GM12874 (cell line): Measurements from ENCODE around the gene MLLT1.

Source experiments
- CTCF ChIP-seq: IDR thresholded peaks from 2 replicates; pipeline ENCODE4 v1.5.1; 2011; ENCODE audit warnings: low read depth, mild to moderate bottlenecking, control low read depth, low read length, moderate library complexity; ENCODE audit not compliant: insufficient read depth

MLLT1 gene

GRCh38 chr19:6233056-6233826, 46.5 kb downstream of the MLLT1 start:
- no peak for TF ChIP-seq CTCF

- no peak for TF ChIP-seq CTCF
Observed at GRCh38 chr19:6232601-6233055, 47.1 kb downstream of the MLLT1 start.

DNA sequence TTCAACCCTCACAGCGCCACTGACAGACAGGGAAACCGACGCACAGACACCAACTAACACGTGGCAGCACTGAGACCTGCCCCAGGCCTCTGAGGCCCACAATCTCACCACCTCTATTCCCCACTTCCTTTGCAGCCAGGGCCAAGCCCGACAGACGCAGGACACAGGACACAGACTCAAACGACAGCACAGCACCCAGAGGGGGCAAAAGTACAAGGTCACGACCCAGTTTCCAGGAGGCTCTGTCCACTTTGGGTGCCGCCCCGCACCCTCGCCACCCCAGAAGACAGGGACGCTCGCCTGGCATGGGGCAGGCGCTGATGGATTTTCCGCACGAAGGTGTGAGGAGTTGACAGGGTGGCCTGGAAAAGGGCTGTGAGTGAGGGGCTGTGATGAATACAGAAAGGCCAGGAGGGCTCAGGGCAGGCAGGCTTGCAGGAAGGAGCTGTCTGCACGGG, 48.8 kb downstream of the MLLT1 start:
- no peak for TF ChIP-seq CTCF

DNA sequence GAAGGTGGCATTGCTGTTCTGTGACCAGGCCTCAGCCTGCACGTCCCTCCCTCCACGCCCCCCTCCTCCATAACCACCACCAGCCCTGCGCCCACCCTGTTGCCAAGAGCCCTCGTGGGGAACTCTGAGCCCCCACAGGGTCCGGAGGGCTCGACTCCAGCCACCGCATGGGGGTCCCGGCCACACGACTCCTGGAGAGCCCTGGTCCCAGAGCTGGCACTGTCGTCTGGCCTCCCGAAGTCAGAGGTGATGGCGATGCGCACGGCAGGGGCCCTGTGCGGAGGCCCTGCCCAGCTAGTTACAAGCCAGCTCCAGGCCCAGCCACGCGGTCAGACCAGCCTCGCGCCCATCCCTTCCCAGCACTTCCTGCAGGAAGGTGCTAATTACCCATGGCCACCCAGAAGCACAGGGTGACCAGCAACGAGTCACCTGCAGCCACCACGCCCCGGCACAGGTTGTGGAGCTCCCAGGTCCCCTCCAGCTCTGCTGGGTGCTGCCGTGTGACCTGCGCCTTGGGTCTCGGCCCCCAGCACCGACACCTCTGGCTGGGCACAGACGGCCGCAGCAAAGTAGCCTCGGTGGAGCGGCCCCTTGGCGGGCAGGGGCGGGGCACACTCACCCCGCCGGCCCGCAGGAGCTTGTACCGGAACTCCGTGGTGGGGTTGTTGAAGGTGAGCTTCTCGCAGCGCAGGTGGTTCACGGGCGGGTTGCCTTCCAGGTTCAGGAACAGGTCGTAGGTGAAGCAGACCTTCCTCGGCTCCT, 49.6 kb downstream of the MLLT1 start:
- no peak for TF ChIP-seq CTCF

DNA sequence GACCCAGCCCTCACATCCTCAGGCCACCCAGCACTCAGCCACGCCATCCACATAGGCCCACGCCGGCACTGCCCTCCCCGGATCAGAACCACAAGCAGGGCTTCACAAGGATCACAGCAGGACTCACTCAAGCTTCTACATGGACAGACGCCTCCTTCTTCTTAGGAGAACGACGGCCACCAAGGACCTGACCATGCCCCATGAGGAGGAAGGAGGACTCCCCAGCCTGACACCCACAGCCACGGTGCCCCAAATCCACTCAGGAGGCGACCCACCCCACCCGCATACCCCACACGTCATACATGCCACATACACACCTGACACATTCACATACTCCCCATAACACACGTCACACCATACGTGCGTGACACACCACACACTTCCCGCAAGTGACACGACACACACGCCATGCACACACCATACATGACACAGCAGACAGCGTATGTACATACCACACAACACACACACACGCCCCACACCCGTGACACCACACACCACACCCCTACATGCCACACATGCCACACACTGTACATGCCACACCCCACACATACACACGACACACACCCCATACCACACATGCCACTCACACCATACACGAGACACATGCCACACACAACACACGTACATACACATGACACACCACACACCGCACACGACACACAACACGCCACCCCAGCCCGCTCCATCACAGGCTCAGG, 50.4 kb downstream of the MLLT1 start:
- no peak for TF ChIP-seq CTCF

DNA sequence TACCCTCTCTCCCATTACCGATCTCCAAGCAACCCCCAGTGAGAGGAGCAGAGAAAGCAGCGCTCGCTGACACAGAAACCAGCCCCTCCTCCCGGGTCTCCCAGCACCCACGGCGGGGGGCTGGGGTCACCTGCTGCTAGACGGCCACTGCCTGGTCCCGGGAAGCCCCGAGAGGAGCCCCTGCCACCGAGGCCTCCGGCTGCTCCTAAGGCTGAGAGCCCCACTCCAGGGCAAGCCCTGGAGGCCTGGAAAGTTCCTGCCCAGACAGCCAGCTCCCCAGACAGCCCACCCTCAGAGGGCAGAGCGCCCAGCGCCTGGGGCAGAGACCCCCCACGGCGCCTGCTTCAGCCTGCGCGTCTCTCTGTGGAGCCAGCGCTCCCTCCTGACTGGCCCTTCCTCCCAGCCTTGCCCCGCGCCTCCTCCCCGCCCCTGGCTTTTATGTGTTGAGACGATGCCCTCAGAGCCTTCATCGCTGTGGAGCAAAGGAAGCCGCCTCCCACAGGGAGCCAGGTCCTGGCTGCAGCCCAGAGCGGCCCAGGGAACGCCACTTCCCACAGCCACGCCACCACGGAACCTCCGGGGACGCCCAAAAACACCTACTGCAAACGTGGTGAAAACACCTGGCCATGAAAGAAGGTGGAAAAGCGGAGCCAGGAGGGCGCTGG, 51.1 kb downstream of the MLLT1 start:
- TF ChIP-seq CTCF, result no peak

- TF ChIP-seq CTCF, result no peak
Observed at GRCh38 chr19:6227936-6228325, 51.8 kb downstream of the MLLT1 start.
